Measurements from ENCODE around the gene THBS2.
"Not testable (repeated sequence)": the region's sequence is repeated elsewhere in the genome, so short reads cannot be mapped to it uniquely, and the experiment has no call there.

The THBS2 gene

GRCh38 chr6:169217972-169218371, 35.7 kb downstream of the THBS2 start:
- no peak overlapping the region for H3K4me3 ChIP-seq (ENCODE audit: low read depth, low read length)
- no peak for DNase-seq (ENCODE audit: low read depth)

DNA sequence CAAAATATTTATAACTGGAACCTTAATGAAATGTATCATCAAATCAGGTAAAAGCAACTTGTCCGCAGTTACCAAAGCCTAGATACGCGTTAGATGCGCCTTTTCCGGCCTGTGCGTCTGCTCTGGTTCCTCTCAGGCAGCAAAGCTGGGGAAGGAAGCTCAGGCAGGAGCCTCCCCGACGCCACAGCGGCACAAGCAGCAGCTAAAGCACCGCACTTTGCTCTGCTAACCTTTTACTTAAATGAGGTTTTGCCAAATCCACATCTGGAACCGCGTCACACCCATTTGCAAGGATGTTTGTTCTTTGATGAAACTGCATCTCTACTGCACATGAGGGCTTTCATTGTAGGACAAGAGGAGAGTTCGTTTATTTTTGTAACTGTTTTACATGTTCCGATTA, 36.8 kb downstream of the THBS2 start:
- no peak for DNase-seq (ENCODE audit: low read depth)
- no peak overlapping the region for H3K4me3 ChIP-seq (ENCODE audit: low read depth, low read length)

GRCh38 chr6:169215201-169215681, 38.4 kb downstream of the THBS2 start:
- H3K4me3 ChIP-seq (ENCODE audit: low read depth, low read length): no peak overlapping the region
- no peak for DNase-seq (ENCODE audit: low read depth)

- not testable (repeated sequence) for H3K4me3 ChIP-seq (ENCODE audit: low read depth, low read length)
- DNase-seq (ENCODE audit: low read depth): peak; percentile 89
Observed at GRCh38 chr6:169214789-169215188, 38.9 kb downstream of the THBS2 start.

- DNase-seq (ENCODE audit: low read depth): no peak
- H3K4me3 ChIP-seq (ENCODE audit: low read depth, low read length): no peak overlapping the region
Observed at GRCh38 chr6:169213814-169214520, 39.7 kb downstream of the THBS2 start.

DNA sequence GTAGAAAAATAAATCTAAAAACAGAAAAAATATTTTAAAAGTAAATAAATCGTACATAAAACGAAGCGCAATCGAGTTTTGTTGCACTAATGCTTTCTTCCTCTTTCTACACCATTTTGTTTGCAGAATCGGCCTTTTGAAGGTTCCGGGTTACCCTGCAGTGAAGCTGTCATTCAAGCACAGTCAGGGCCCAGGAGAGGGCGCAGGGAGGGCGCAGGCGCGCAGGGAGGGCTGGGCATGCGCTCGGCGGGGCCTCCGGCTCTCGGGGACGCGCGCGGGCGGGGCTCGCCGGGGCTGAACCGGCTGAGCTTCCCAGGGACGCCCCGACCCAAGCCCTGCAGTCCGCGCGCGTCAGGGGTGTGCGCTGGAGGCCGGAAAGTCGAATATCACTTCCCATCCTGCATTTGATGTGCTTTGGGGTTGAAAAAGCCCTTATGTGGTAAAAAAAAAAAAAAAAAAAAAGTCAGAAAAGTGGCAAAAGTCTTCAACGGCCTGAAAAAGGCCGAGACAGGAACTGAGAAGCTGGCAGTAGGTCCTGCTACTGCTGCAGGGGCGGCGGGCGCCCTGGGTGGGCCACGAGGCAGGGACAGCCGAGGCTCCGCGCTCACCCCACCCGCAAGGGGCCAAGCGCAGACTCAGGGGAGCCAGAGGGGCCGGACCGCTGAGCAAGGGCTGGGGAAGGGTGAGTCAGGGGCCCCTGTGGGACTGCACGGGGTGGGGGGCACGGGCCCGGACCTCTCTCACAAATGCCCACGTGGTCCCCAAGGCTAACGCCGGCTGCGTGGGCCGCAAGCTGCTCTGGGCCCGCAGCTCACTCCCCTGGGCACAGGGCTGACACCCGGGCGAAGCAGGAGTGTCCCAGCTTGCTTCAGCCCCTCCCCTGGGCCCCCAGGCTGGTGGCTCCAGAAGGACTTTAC, 40.5 kb downstream of the THBS2 start:
- no peak overlapping the region for H3K4me3 ChIP-seq (ENCODE audit: low read depth, low read length)
- DNase-seq (ENCODE audit: low read depth): peak; percentile 66

- no peak for DNase-seq (ENCODE audit: low read depth)
- H3K4me3 ChIP-seq (ENCODE audit: low read depth, low read length): no peak overlapping the region
Observed at GRCh38 chr6:169212436-169212835, 41.2 kb downstream of the THBS2 start.

DNA sequence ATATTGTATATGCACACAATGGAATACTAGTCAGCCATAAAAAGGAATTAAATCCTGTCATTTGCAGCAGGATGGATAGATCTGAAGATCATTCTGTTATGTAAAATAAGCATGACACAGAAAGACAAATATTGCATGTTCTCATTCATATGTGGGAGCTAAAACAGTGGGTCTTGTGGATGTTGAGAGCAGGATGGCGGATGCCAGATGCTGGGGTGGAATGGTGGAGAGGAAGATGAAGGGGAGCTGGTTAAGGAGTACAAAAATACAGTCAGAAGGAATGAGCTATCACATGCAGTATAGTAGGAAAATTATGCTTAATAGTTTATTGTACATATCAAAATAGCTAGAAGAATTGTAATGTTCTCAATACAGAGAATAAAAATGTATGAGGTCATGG, 41.8 kb downstream of the THBS2 start:
- DNase-seq (ENCODE audit: low read depth): no peak
- no peak overlapping the region for H3K4me3 ChIP-seq (ENCODE audit: low read depth, low read length)

GRCh38 chr6:169210611-169211010, 43.0 kb downstream of the THBS2 start:
- no peak for DNase-seq (ENCODE audit: low read depth)
- H3K4me3 ChIP-seq (ENCODE audit: low read depth, low read length): no peak overlapping the region

- no peak for DNase-seq (ENCODE audit: low read depth)
- no peak overlapping the region for H3K4me3 ChIP-seq (ENCODE audit: low read depth, low read length)
Observed at GRCh38 chr6:169208011-169208410, 45.6 kb downstream of the THBS2 start.

DNA sequence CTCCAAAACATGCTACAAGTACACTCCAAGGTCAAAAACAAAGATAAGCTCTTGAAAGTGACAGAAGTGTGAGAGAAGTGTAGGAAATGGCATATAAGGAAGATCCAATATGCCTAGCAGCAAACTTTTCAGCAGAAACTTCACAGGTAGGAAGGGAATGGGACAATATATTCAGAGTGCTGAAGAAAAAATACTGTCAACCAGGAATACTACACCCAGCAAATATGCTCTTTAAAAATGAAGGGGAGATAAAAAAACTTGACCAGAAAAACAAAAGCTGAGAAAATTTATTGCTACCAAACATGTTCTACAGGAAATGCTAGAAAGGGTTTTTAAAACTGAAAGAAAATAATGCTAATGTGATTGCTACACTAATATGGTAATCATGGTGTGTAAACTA, 46.2 kb downstream of the THBS2 start:
- DNase-seq (ENCODE audit: low read depth): no peak
- no peak overlapping the region for H3K4me3 ChIP-seq (ENCODE audit: low read depth, low read length)

GRCh38 chr6:169205176-169206160, 48.2 kb downstream of the THBS2 start:
- H3K4me3 ChIP-seq (ENCODE audit: low read depth, low read length): no peak overlapping the region
- DNase-seq (ENCODE audit: low read depth): no peak

DNA sequence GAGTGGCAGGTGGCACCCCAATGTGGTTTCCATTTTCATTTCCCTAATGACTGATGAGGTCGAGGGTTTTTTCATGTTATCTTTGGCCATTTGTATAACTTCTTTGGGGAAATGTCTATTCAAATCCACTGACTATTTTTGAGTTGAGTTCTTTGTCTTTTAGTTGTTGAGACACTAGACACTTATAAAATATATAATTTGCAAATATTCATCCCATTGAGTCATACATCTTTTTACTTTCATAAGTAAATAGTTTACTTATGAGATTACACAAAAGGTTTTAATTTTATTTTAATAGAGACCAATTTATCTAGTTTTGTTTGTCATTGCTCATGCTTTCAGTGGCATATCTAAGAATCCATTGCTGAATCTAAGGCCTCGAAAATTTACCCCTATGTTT, 49.5 kb downstream of the THBS2 start:
- no peak for DNase-seq (ENCODE audit: low read depth)

GRCh38 chr6:169201985-169202384, 51.7 kb downstream of the THBS2 start:
- H3K4me3 ChIP-seq (ENCODE audit: low read depth, low read length): no peak overlapping the region

More for the DNA sequence above, 49.5 kb downstream of the THBS2 start:
- H3K4me3 ChIP-seq (ENCODE audit: low read depth, low read length): no peak overlapping the region

DNA sequence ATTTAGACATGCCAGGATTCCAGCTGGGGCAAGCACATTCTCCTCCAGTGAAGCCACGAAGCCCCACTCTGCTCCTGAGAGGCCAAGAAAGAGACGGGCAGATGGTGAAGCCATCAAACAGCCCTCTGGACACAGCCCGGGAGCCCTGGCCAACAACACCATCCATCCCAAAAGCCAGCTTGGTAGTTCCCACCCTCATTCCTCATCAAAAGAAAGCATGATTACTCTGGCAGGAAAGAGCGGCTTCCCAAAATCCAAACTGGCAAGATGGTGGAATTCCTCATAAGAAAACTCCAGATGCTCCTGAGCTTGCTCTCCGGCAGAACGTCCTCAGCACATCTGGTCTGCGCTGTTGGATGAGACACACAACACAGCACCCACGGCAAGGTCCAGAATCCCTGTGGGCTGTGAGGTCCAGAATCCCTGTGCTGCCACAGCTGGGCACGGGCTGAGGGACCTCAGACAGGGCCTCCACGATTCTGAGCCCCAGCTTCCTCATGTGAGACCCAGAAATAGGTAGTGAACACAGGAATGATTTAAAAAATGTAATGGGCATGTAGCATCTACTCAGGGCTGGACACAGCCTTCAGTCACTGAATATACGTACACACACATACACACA, 52.6 kb downstream of the THBS2 start:
- DNase-seq (ENCODE audit: low read depth): no peak

More at GRCh38 chr6:169201985-169202384, 51.7 kb downstream of the THBS2 start:
- DNase-seq (ENCODE audit: low read depth): no peak

DNA sequence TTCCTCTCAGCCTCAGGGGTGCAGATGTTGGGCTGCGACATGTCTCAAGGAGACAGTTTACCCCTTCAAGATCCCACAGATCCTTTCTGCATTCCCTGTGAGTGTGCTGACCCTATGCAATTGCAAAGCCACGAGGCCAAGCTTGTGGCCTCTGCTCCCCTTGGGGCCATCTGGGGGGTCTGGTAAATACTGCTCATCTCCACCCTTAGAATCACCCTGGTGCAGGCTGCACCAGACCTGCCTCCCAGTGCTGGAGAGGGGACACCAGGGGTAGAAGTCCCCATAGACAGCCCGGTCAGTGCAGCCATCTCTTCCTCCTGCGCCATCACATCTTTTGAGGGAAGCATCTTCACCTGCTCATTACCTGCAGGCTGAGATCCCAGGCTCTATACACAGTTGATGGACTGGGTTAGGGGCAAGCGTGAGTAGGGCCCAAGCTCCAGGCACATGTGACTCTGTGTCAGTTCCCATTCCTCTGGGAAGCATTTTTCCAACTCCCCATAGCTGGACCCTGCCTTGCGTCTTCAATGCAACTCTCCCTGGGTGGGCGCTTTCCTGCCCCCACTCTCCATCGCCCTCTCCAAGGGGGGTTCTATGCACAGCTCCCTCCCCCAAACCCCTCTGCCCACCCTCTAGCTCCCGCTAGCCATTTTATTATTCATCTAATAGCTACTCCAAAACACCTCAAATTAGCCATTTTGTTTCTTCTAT, 53.9 kb downstream of the THBS2 start:
- DNase-seq (ENCODE audit: low read depth): no peak
- H3K4me3 ChIP-seq (ENCODE audit: low read depth, low read length): no peak overlapping the region

More for the DNA sequence above, 52.6 kb downstream of the THBS2 start:
- H3K4me3 ChIP-seq (ENCODE audit: low read depth, low read length): no peak overlapping the region

DNA sequence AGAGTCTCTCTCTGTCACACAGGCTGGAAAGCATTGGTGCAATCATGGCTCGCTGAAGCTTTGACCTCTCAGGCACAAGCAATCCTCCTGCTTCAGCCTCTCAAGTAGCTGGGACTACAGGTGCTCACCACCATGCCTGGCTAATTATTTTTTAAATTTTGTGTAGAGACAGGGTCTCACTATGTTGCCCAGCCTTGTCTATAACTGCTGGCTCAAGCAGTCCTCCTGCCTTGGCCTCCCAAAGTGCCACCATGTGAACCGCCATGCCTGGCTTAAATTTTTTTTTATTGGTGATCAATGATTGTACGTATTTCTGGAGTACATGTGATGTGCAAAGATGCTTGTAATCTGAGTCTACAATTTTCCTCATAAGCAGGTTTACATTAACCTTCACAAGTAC, 54.8 kb downstream of the THBS2 start:
- no peak for DNase-seq (ENCODE audit: low read depth)
- H3K4me3 ChIP-seq (ENCODE audit: low read depth, low read length): no peak overlapping the region

GRCh38 chr6:169197929-169198328, 55.7 kb downstream of the THBS2 start:
- not testable (repeated sequence) for DNase-seq (ENCODE audit: low read depth); H3K4me3 ChIP-seq (ENCODE audit: low read depth, low read length)
